OCI-LY7 (cell line): Measurements from ENCODE around the gene CDC42BPB. TPM values are rescaled to one million over a fixed set of nuclear protein-coding genes. Genes with fewer than 3 reads are reported as not detected.

Experiments
- BruUV-seq: library from RNA; stranded (reverse); fragments of 400-500 nt; replicated peaks from 2 replicates; lab custom pipeline; 2021; lab: Mats Ljungman, UMichigan
- CTCF ChIA-PET: fragments of 300-600 bp; sonication (Branson Sonifier 250); formaldehyde crosslinking; loops from one replicate; lab custom pipeline; 2022; ENCODE audit warnings: antibody characterized with exemption; ENCODE audit not compliant: unreplicated experiment; lab: Charles Lee
- POLR2A ChIA-PET: fragments of 300-600 bp; sonication (Branson Sonifier 250); formaldehyde crosslinking; loops from one replicate; lab custom pipeline; 2022; ENCODE audit warnings: antibody characterized with exemption; lab: Charles Lee
- DNase-seq: peaks from one replicate; pipeline ENCODE4 v3.0.0-alpha.2; 2015; ENCODE audit warnings: low spot score
- H2AFZ ChIP-seq: fragments of 200-600 bp; sonication (generic), shearing (Covaris generic); 2 replicates; pipeline ENCODE4 v1.6.1; 2014; ENCODE audit warnings: mild to moderate bottlenecking, antibody characterized with exemption, low read length, moderate library complexity
- H3K27ac ChIP-seq: fragments of 200-600 bp; sonication (generic); 2 replicates; pipeline ENCODE4 v1.5.1; 2014; ENCODE audit warnings: mixed run types, low read depth, mild to moderate bottlenecking, moderate library complexity, low read length, inconsistent platforms; ENCODE audit not compliant: poor library complexity, severe bottlenecking
- H3K36me3 ChIP-seq: fragments of 200-600 bp; sonication (generic); 2 replicates; pipeline ENCODE4 v1.6.1; 2014; ENCODE audit warnings: mild to moderate bottlenecking, antibody characterized with exemption, low read length, moderate library complexity, mixed read lengths; ENCODE audit not compliant: insufficient read depth
- H3K4me1 ChIP-seq: fragments of 200-600 bp; sonication (generic); 2 replicates; pipeline ENCODE4 v1.5.1; 2014; ENCODE audit warnings: mild to moderate bottlenecking, low read length; ENCODE audit not compliant: insufficient read depth, poor library complexity, severe bottlenecking
- H3K4me2 ChIP-seq: fragments of 200-600 bp; sonication (generic); 2 replicates; pipeline ENCODE4 v1.6.1; 2014; ENCODE audit warnings: mild to moderate bottlenecking, low read length
- H3K4me3 ChIP-seq: fragments of 200-600 bp; sonication (generic); 2 replicates; pipeline ENCODE4 v1.5.1; 2014; ENCODE audit warnings: mild to moderate bottlenecking, low read depth, low read length; ENCODE audit not compliant: poor library complexity, severe bottlenecking
- H3K79me2 ChIP-seq: fragments of 200-600 bp; sonication (generic); 2 replicates; pipeline ENCODE4 v1.6.1; 2016; ENCODE audit warnings: low read depth, mild to moderate bottlenecking, low read length, moderate library complexity, mixed read lengths; ENCODE audit not compliant: insufficient read depth
- H3K9me2 ChIP-seq: fragments of 200-600 bp; sonication (generic); 2 replicates; pipeline ENCODE4 v1.6.1; 2016; ENCODE audit warnings: mild to moderate bottlenecking, low read length, mixed read lengths; ENCODE audit not compliant: insufficient read depth
- H3K9me3 ChIP-seq: fragments of 200-600 bp; sonication (generic); 2 replicates; pipeline ENCODE4 v1.6.1; 2014; ENCODE audit warnings: mild to moderate bottlenecking, mixed run types, low read length, mixed read lengths
- H4K20me1 ChIP-seq: fragments of 200-600 bp; sonication (generic); 2 replicates; pipeline ENCODE4 v1.6.1; 2014; ENCODE audit warnings: mild to moderate bottlenecking, antibody characterized with exemption, low read length, moderate library complexity, mixed read lengths; ENCODE audit not compliant: insufficient read depth
- EZH2phosphoT487 ChIP-seq: fragments of 200-600 bp; sonication (generic); IDR thresholded peaks from 2 replicates; pipeline ENCODE4 v1.6.1; 2018; ENCODE audit warnings: low read depth, borderline replicate concordance, mild to moderate bottlenecking, mixed run types, antibody characterized with exemption, low read length, moderate library complexity, mixed read lengths
- intact Hi-C: fragments of 100-400 bp; cut with micrococcal nuclease; formaldehyde crosslinking; loops from one replicate; pipeline ENCODE4 v1.10.0; 2022; ENCODE audit not compliant: unreplicated experiment
- total RNA-seq, 2 experiments: library from RNA; depleted of rRNA in 1 of 2; stranded (reverse); fragments of >200 nt in 1 of 2; shearing (Covaris generic) in 1 of 2; gene quantifications; 2 replicates each; pipeline ENCODE4 v1.2.3, GENCODE V29; 2014 to 2022
- TF ChIP-seq, protein P1 (sequence below): fragments of 200-600 bp; sonication (generic); conservative IDR thresholded peaks from 2 replicates; pipeline ENCODE4 v1.5.1; 2014; ENCODE audit warnings: mild to moderate bottlenecking, antibody characterized with exemption, low read length, moderate library complexity, mixed read lengths

The CDC42BPB gene
- total RNA-seq, 2 experiments from 2014 or later = 0.03 to 0.46 TPM

DNA sequence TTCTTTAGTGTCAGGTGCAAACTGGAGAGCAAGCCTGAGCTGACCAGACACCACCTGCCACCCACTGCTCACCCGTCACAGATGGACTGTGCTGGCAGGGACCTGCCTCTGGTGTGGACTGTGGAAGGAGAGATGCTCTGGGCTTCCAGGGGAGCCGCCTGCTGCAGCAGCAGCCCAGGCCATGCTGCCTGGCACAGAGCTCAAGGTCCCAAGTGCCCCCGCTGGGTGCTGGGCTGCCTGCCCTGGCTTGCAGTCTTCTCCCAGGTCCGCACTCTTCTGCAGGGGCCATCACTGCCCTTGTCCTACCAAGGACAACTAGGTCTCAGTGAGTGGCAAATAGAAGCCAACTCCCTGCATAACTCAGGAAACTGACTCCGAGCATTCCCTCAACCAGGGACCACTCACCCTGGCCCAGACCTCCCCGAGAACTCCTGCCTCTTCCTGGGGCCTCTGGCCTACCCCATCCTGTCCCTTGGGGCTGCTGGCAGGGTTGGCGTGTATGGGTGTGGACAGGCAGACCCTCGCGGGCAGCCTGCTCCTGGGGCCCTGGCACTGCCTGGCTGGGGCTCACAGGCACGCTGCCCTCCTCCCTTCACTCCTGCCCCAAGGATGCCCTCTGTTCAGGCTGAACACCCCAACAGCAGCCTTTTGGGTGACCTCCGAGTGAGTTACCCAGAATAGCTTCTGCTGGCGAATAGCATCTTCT lies 125.6 kb downstream of the CDC42BPB start:
- no peak for TF ChIP-seq EZH2phosphoT487
- TF ChIP-seq, protein P1, sequence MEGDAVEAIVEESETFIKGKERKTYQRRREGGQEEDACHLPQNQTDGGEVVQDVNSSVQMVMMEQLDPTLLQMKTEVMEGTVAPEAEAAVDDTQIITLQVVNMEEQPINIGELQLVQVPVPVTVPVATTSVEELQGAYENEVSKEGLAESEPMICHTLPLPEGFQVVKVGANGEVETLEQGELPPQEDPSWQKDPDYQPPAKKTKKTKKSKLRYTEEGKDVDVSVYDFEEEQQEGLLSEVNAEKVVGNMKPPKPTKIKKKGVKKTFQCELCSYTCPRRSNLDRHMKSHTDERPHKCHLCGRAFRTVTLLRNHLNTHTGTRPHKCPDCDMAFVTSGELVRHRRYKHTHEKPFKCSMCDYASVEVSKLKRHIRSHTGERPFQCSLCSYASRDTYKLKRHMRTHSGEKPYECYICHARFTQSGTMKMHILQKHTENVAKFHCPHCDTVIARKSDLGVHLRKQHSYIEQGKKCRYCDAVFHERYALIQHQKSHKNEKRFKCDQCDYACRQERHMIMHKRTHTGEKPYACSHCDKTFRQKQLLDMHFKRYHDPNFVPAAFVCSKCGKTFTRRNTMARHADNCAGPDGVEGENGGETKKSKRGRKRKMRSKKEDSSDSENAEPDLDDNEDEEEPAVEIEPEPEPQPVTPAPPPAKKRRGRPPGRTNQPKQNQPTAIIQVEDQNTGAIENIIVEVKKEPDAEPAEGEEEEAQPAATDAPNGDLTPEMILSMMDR = no peak
- no peak overlapping the region for H3K4me2 ChIP-seq
- H2AFZ ChIP-seq = no peak overlapping the region
- intact Hi-C loops = no loop called here
- no peaks in the 10 kb centered on the region for H3K36me3 ChIP-seq
- CTCF ChIA-PET = no interaction called here
- no peaks in the 10 kb centered on the region; the same call in 1 of the 2 replicates for H3K9me3 ChIP-seq
- no peaks in the 10 kb centered on the region for H4K20me1 ChIP-seq
- H3K4me1 ChIP-seq = peaks cover 46% of the 10 kb centered on the region
- H3K27ac ChIP-seq = no peak overlapping the region
- no peaks in the 10 kb centered on the region for H3K9me2 ChIP-seq
- no peaks in the 10 kb centered on the region for H3K79me2 ChIP-seq
- POLR2A ChIA-PET = no interaction called here
- H3K4me3 ChIP-seq = no peak overlapping the region
- no TSS peak for BruUV-seq
- no peak for DNase-seq

DNA sequence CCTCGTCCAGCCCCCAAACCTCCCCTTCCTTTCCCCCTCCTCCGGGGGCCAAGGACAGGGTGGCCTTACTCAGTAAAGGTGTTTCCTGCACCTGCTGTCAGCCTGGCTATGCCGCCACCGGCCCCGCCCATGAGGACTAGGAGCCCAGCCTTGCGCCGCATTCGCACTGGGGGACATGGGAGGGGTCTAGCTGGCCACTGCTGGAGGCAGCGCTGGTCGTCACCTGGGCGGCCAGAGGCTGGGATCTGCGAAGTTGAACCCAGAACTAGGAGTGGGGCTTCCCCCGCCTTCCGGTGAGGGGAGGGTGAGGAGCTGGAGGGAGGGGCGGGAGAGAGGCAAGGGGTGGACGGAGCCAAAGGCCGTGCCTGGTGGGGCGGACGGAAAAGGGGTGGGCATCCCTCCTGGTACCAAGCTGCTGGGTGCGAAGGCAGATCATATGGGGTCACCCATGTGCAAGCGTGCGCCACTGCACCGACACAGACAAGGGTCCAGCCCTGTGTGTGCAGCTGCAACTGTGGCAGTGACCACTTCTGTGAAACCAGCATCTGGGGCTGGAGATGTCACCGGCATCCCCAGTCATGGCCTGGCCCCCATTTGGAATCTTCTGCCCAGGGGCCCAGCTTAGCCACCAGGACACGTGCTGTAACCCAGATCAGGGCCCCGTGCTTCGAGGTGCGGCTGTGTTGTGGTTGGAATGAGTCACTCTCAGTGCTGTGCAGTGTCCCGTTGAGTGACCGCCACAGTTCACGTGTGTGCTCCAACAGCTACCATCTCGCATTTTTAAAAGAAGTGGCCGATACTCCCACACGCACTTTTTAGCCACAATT lies 126.4 kb downstream of the CDC42BPB start:
- no peaks in the 10 kb centered on the region for H3K36me3 ChIP-seq
- peaks cover 39% of the 10 kb centered on the region for H3K4me1 ChIP-seq
- H3K4me2 ChIP-seq = no peak overlapping the region
- no peaks in the 10 kb centered on the region; the same call in 1 of the 2 replicates for H3K9me3 ChIP-seq
- DNase-seq = no peak
- H3K9me2 ChIP-seq = no peaks in the 10 kb centered on the region
- BruUV-seq = no TSS peak
- POLR2A ChIA-PET = no interaction called here
- H3K27ac ChIP-seq = no peak overlapping the region
- CTCF ChIA-PET = no interaction called here
- no peaks in the 10 kb centered on the region for H4K20me1 ChIP-seq
- H3K79me2 ChIP-seq = no peaks in the 10 kb centered on the region
- H3K4me3 ChIP-seq = no peak overlapping the region
- no peak overlapping the region for H2AFZ ChIP-seq
- TF ChIP-seq EZH2phosphoT487 = no peak
- TF ChIP-seq, protein P1 = no peak
- intact Hi-C loops = no loop called here
